Activated B cell treated with CpG ODN at 0.5 μM for 24 hours (primary cell): Measurements from ENCODE around the gene COL9A1. TPM values are rescaled to one million over a fixed set of nuclear protein-coding genes. Genes with fewer than 3 reads are reported as not detected.

Experiments used
- ATAC-seq: fragments of 200-7000 bp; cut with Tn5 transposase; one replicate; pipeline ENCODE4 v1.10.0; 2021; ENCODE audit warnings: low read depth, mild to moderate bottlenecking, moderate library complexity
- CTCF ChIA-PET: fragments of 350-600 bp; sonication (Branson Sonifier 250); formaldehyde crosslinking; loops from one replicate; lab custom pipeline; 2021; ENCODE audit warnings: antibody characterized with exemption; lab: Charles Lee
- POLR2A ChIA-PET: fragments of 350-600 bp; sonication (Branson Sonifier 250); formaldehyde crosslinking; loops from one replicate; lab custom pipeline; 2021; ENCODE audit warnings: antibody characterized with exemption; lab: Charles Lee
- DNase-seq: peaks from one replicate; pipeline ENCODE4 v3.0.0; 2022
- H3K27ac Mint-ChIP-seq: one replicate; pipeline ENCODE4 v1.8.0; 2020; ENCODE audit warnings: mixed read lengths
- H3K27me3 Mint-ChIP-seq: one replicate; pipeline ENCODE4 v1.8.0; 2021; ENCODE audit warnings: mixed read lengths
- H3K36me3 Mint-ChIP-seq: one replicate; pipeline ENCODE4 v1.8.0; 2021; ENCODE audit warnings: low read depth, mixed read lengths
- H3K4me1 Mint-ChIP-seq: one replicate; pipeline ENCODE4 v1.8.0; 2021; ENCODE audit warnings: mixed read lengths
- H3K4me3 Mint-ChIP-seq: one replicate; pipeline ENCODE4 v1.8.0; 2020; ENCODE audit warnings: mild to moderate bottlenecking, mixed read lengths
- H3K9me3 Mint-ChIP-seq: one replicate; pipeline ENCODE4 v1.8.0; 2020; ENCODE audit warnings: mixed read lengths
- CTCF ChIP-seq: fragments of 200-600 bp; IDR thresholded peaks from one replicate; pipeline ENCODE4 v1.8.0; 2022; ENCODE audit warnings: antibody characterized with exemption, mild to moderate bottlenecking
- intact Hi-C: fragments of 100-400 bp; cut with micrococcal nuclease; formaldehyde crosslinking; loops from one replicate; pipeline ENCODE4 v1.15.1; 2024
- total RNA-seq: library from RNA; stranded (reverse); gene quantifications from 2 replicates; pipeline ENCODE4 v1.2.3, GENCODE V29; 2022

The COL9A1 gene
- total RNA-seq, 1 donor from 2014 or later: not detected

DNA sequence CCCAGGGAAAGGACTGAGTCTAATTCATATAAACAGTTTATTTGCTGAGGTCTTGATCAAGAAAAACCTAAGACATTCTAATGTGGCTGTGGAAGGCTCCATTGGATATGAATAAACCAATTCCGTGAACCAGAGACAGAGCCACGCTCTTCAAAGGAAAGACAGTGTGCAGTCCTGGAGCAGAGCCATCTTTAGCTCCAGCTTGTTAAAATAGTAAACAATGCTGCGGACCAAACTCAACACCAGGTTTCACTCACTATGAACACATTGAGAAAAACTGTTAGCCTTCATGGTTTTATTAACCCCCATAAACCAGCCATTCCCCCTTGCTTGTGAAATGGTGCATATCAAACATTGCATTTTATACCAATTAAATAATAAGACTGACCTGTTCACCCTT lies 61.9 kb downstream of the COL9A1 start:
- ChIA-PET POLR2A (no interaction called here), CTCF (interaction anchor here (1.0 kb wide), 1 partner anchor 20 kb away, joined by 4 read pairs; no protein-coding TSS in a partner anchor)
- intact Hi-C loops: no loop called here
- Mint-ChIP-seq H3K36me3 (no peaks in the 10 kb centered on the region), H3K4me3 (no peak overlapping the region), H3K27me3 (peaks cover 6% of the 10 kb centered on the region), H3K9me3 (no peaks in the 10 kb centered on the region), H3K4me1 (no peaks in the 10 kb centered on the region), H3K27ac (no peak overlapping the region)
- ATAC-seq: no peak
- no peak for TF ChIP-seq CTCF
- no peak for DNase-seq

DNA sequence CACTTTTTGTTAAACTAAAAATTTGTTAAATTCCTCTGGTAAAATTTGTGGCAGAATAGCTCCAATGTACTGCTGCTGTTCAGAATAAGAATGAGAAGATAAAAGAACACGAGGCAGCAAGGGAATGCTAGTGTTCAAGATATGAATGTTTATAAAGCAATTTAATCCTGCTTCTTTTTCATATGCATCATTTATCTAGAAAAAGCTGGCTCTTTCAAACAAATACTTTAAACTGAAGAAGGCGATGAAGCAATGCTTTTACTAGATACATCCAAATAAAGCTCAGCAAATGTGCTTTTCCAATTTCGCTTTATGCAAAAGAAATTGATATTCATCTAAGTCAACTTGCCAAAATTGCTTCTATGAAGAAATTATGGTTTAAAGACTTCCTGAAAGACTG lies 66.5 kb downstream of the COL9A1 start:
- ChIA-PET POLR2A (interaction anchor here (0.7 kb wide), 1 partner anchor 550 kb away, joined by 5 read pairs; no protein-coding TSS in a partner anchor), CTCF (no interaction called here)
- Mint-ChIP-seq H3K4me1 (no peaks in the 10 kb centered on the region), H3K4me3 (no peak overlapping the region), H3K27me3 (peaks cover 8% of the 10 kb centered on the region), H3K36me3 (no peaks in the 10 kb centered on the region), H3K9me3 (no peaks in the 10 kb centered on the region), H3K27ac (no peak overlapping the region)
- no peak for TF ChIP-seq CTCF
- no peak for DNase-seq
- ATAC-seq: no peak
- intact Hi-C loops: no loop called here

- intact Hi-C loops: no loop called here
- TF ChIP-seq CTCF: no peak
- peaks cover 8% of the 10 kb centered on the region for H3K27me3 Mint-ChIP-seq
- POLR2A ChIA-PET: no interaction called here
- CTCF ChIA-PET: no interaction called here
- DNase-seq (no peak), ATAC-seq (no peak)
- no peaks in the 10 kb centered on the region for H3K4me1 Mint-ChIP-seq
- no peaks in the 10 kb centered on the region for H3K36me3 Mint-ChIP-seq
- no peaks in the 10 kb centered on the region for H3K9me3 Mint-ChIP-seq
- H3K4me3 Mint-ChIP-seq: no peak overlapping the region
- H3K27ac Mint-ChIP-seq: no peak overlapping the region
These were observed 68.2 kb downstream of the COL9A1 start for GRCh38 chr6:70234561-70235236.

DNA sequence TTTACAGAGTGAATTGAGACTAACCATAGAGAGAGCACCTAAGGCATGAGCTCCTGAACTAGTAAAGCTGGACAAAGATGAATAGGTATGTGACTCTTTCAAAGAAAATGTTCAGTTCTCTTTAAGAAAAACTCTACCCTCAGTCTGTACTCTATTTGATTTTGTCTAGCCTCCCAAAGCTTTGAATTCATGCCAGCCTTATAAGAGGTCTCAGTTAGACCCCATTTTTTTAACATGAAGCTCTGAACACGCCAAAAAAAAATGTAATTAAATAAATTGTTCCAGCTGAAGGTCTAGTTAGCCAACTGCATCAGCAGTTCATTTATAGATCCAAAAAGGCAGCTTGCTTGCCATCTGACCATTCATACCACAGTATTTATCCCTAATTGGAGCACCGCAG lies 71.6 kb downstream of the COL9A1 start:
- Mint-ChIP-seq H3K9me3 (no peaks in the 10 kb centered on the region), H3K27me3 (peaks cover 6% of the 10 kb centered on the region), H3K36me3 (no peaks in the 10 kb centered on the region), H3K4me1 (no peaks in the 10 kb centered on the region), H3K27ac (no peak overlapping the region), H3K4me3 (no peak overlapping the region)
- DNase-seq (no peak), ATAC-seq (no peak)
- ChIA-PET POLR2A (no interaction called here), CTCF (interaction anchor here (4.0 kb wide), 1 partner anchor 10 kb away, joined by 25 read pairs; no protein-coding TSS in a partner anchor)
- intact Hi-C loops: no loop called here
- no peak for TF ChIP-seq CTCF

DNA sequence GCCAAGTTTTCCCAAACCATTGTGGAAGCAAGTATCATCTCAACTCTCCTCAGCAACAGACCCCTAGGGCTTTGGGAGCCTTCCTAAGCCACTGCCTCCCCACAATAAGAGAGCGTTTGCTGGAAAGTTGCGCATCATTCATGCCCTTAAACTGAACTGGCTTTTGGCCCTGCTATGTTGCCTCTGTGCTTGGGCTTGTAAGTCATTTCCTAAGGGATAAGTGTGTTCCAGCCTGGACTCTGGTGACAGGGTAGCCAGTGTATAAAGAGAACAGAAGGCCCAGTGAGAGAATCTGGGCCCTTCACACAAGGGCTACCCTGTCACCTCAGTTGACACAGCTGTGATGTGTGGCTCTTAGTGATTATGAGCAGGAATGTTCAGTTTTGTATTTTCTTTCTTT lies 77.8 kb downstream of the COL9A1 start:
- DNase-seq: no peak
- peaks cover 7% of the 10 kb centered on the region for H3K27me3 Mint-ChIP-seq
- ChIA-PET CTCF (no interaction called here), POLR2A (no interaction called here)
- no peaks in the 10 kb centered on the region for H3K9me3 Mint-ChIP-seq
- H3K4me1 Mint-ChIP-seq: peaks cover 6% of the 10 kb centered on the region
- no peak overlapping the region for H3K27ac Mint-ChIP-seq
- H3K4me3 Mint-ChIP-seq: no peak overlapping the region
- H3K36me3 Mint-ChIP-seq: no peaks in the 10 kb centered on the region
- ATAC-seq: no peak
- TF ChIP-seq CTCF: no peak
- intact Hi-C loops: no loop called here
